AG08395 (cell line): ENCODE results near the gene SRP54.
A peak's percentile ranks its signal among the peaks of the same experiment; 100 is the strongest.
"Not testable (repeated sequence)": the region's sequence is repeated elsewhere in the genome, so short reads cannot be mapped to it uniquely, and the experiment has no call there.

ENCODE experiments used
- DNase-seq: peaks from one replicate; pipeline ENCODE4 v3.0.0; 2012; ENCODE audit warnings: mixed read lengths, low spot score

The SRP54 gene

DNA sequence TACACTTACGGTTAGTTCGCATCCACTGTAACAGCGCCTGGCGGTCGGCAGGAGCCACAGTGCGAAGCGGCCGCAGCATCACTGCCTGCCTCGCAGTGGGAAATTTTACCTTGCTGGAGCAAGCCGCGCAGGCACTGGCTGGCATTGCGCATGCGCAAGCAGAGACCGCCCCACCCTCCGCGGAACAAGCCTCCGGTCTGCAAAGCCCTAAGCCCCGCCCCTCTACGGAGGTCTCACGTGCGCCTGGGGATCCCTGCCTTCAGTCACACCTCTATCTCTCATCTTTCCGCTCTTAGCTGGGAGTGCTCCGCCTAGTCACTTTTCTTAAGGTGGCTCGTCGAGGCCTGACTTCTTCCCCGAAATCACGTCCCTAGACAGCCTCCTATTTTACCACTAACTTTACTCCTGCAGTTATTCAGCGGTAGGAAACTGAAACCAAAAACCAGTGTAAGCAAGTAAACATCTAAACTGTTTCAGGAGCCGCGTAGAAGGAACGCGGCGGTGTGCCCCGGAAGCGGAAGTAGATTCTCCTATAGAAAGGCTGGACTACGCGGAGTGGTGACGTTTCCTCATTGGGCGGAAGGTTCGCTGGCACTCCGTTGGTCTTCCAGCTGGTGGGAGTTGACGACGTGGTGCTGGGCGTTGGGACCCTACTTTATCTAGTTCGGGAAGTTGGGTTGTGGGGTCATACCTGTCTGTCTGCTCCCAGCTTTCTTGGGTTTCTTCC lies at the start of gene SRP54:
Gene SRP54 (plus strand): TSS at position 572 of the 727 bp plus-strand sequence. CDS start 13,718 bp downstream, outside the sequence.
- peak; percentile 99 for DNase-seq

DNA sequence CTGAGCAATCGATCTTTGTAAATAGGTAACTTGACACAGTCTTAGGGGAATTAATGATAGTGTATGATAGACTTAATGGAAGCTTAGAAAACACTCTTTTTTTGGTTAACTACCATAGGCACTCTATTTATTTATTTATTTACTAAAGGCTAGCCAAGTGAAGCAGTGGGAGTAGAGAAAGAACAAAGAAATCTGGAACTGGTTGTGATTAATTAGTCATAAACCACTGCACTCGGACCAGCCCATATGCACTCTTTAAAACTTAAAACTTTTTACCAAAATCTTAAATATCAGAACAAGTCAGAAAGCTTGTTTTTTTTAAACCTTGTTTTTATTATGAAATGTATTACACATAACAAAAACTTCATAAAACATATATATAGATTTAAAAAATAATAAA lies 49.5 kb upstream of the SRP54 start:
- DNase-seq, result no peak

DNA sequence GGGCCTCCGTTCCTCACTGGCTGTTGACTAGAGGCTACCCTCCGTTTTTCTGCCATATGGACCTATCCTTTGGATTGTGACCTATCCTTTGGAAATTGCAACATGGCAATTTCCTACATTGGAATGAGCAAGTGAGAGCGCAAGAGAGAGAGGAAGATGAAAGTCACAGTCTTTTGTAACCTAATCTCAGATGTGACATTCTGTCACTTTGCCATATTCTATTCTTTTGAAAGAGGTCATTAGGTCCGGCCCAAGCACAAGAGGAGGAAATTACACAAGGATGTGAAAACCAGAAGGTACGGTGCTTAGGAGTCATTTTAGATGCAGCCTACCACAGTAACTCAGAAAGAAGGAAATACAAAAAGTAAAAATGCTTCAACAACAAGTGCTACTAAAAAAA lies 47.3 kb upstream of the SRP54 start:
- DNase-seq, result no peak

DNA sequence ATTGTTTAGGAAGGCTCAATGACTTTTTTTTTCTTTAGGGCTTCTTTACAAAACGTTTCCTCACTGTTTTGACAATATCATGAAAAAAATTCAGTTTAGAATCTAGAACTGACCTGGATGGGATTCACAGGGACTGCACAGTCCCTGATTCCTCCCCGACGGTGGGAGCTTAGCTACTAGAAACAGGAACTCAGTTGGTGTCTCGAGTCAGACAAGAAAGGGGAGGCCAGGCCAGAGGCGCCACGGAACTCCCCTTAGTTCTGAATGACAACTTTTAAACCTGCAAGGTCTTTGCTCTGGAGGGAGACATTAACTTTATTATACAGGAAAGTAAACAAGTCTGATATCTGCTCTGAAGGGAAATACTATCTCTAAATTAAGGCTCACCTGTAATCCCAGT lies 45.4 kb upstream of the SRP54 start:
- no peak for DNase-seq

DNA sequence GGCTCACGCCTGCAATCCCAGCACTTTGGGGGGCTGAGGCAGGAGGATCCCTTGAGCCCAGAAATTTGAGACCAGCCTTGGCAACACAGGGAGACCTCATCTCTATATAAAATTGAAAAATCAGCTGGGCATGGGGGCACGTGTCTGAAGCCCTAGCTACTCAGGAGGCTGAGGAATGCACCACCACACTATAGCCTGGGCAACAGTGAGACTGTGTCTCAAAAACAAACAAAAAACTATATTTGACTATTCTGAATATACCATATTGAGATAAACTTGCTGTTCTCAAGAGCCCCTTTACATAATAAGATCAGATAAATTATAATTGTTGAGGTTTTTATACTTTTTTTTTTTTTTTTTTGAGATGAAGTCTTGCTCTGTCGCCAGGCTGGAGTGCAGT lies 44.9 kb upstream of the SRP54 start:
- DNase-seq, result no peak

DNA sequence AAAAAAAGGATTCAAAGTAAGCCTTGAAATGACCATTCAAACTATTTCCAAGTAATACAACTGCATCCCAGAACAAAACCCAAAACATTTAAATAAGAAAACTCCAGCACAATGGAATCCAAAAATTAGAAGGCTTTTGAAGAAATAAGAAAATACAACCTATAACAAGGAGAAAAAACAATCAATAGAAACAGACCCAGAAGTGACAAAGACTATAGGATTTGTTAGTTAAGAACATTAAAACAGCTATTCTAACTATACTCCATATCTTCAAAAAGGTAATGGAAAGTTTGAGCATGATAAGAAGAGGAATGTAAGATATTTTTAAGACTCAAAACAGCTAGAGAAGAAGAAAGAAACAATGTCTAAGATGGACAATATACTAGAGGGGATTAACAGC lies 39.3 kb upstream of the SRP54 start:
- DNase-seq, result no peak

DNA sequence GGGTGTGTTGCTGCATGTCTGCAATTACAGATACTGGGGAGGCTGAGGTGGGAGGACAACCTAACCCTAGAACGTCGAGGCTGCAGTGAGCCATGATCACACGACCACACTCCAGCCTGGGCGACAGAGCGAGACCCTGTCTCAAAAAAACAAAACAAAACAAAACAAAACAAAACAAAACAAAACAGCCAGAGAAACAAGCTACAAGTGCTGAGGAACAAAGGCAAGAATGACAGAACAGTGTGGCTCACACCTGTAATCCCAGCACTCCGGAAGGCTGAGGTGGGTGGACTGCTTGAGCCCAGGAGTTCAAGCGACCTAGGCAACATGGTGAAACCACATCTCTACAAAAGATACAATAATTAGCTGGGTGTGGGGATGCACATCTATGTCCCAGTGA lies 38.0 kb upstream of the SRP54 start:
- DNase-seq, result no peak

DNA sequence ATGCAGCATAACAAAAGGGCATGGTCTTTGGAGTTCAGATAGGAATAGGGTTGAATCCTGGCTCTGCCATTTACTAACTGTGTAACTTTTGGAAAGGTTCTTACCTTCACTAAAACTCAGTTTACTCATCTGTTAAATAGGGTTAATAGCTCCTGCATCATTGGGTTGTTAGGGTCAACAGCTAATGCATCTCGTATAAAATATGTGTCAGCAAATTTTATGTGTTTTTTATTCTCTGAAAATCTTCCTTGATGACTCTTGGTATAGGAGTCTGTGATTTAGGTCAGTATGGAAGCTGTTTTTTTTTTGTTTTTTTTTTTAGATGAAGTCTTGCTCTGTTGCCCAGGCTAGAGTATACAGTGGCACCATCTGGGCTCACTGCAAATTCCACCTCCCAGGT lies 36.1 kb upstream of the SRP54 start:
- DNase-seq, result no peak

DNA sequence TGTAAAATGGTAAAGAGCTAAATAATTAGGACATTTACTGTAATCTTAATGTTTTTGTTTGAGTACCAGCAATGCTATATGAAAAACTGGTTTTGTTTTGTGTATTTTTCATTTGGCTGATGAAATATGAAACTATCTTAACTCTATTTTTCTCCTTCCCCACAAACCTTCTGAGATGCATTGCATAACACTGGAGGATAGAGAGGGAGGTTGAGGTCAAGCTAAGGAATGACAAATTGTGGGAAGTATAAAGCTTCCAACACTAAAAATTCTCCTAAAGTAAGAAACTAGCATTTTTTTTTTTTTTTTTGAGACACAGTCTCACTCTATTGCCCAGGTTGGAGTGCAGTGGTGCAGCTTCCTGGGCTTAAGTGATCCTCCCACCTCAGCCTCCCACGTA lies 31.5 kb upstream of the SRP54 start:
- DNase-seq, result peak; percentile 7

DNA sequence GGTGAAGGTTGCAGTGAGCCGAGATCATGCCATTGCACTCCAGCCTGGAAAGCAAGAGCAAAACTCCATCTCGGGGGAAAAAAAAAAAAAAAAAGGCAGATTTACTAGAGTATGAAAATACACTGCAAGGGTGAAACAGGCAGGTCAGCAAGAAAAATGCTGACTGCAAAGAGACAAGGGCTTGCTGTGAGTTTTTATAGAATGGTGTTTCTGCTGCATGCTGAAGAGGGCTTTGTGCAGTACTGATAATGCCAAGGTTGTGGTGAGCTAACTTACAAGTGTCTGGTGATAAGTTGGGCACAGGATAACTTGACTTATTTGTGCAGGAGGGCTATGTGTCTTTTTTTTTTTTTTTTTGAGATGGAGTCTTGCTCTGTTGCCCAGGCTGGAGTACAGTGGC lies 25.9 kb upstream of the SRP54 start:
- DNase-seq, result no peak

DNA sequence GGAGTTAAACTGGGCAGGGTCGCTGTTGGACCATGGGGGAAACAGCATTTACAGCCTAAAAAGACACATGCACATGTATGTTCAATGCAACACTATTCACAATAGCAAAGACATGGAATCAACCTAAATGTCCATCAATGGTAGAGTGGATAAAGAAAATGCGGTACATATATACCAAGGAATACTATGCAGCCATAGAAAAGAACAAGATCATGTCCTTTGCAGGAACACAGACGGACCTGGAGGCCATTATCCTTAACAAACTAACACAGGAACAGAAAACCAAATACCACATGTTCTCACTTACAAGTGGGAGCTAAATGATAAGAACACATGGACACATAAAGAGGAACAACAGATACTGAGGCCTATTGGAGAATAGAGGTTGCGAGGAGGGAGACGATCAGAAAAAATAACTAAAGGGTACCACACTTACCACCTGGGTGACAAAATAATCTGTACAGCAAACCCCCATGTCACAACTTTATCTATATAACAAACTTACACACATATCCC lies 25.0 kb upstream of the SRP54 start:
- DNase-seq, result no peak

DNA sequence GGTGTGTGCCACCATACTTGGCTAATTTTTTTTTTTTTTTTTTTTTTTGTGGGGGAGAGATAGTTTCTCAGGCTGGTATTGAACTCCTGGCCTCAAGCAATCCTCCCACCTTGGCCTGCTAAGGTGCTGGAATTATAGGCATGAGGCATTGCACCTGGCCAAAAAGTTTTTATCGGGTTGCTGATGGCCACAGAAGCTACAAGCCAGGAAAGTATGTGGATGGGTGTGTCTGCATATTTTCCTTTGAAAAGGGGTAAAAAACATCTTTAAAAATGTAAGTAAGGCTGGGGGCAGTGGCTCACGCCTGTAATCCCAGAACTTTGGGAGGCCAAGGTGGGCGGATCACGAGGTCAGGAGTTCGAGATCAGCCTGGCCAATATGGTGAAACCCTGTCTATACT lies 20.7 kb upstream of the SRP54 start:
- not testable (repeated sequence) for DNase-seq

DNA sequence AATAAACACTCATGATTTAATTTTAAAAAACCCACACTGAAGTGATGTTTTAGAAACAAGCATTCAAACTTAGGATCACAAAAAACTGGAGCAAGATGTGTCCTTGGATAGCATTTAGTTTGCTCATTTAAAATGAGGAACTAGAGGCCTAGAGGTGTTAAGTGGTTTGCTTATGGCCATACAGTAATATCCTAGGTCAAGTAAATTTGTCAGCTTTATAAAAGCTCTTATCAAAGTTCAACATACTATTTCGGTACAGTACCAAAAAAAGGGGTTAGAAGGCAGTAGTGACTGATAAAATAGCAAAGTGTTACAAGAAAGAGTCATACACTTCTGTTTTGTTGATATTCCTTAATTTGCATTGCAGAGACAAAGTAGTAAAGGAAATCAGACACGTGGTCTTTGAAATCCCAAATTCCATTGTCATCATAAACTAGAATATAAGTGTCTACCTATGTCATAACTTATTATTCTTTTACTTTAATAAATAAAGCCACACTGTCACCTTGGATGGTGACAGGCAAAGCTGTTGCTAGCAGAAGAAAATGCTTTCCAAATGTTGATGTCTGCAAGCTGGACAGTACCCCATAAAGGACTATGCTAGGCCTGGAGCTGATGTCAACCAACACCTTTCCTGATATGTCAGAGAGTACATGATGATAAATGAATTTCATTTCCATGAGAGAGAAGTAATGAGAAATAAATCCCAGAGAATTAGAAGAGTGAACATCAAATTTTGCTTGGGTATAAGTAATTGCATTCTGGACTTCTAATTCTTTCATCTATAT lies 17.6 kb upstream of the SRP54 start:
- no peak for DNase-seq

DNA sequence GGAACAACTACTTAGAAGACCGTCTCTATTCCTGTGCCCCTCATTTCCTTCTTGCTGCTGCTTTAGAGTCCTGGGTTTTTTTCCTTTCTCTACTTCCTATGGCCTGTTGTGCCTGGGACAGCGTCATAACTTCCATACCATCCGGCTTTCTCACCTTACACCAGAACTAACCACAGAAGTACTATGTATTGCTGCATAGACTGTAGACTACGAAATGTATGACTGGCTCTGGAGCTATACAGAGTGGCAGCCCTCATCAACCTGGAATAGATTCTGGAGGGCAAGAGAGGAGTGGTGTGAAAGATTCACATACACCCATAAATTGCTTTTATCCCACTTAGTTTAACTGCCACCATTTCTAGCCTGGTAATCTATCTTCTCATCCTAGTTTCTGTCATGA lies 16.9 kb upstream of the SRP54 start:
- no peak for DNase-seq

DNA sequence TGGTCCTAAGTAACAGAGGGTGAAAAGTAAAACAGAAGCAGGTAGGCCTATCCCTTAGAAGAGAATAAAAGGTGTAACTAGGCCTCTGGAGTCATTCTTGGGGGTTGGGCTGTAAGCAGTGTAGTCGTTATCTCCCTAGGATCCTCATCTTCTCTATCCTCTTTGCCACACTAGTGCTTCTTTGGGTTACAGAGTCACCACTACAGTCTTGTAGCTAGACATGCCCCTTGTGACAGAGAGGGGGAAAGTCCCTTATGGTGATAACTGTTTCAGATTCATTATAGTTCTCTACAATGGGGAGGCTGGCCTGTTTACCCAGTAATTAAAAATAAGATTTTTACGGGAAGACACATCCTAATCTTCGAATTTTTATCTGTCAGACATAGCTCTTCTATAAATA lies 16.4 kb upstream of the SRP54 start:
- DNase-seq, result no peak

DNA sequence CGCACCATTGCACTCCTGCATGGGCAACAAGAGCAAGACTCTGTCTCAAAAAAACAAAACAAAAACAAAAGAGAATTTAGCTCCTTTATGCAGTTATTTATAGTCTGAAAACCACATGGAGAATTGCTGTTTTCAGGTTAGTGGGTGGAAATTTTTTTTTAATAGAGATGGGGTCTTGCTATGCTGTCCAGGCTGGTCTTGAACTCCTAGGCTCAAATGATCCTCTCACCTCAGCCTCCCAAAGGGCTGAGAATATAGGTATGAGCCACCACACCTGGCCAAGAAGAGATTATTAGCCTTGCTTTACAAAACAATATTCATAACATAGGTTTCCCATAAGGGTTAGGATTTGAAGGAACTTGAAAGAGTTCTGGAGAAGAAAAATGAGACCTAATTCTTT lies 12.1 kb upstream of the SRP54 start:
- no peak for DNase-seq

DNA sequence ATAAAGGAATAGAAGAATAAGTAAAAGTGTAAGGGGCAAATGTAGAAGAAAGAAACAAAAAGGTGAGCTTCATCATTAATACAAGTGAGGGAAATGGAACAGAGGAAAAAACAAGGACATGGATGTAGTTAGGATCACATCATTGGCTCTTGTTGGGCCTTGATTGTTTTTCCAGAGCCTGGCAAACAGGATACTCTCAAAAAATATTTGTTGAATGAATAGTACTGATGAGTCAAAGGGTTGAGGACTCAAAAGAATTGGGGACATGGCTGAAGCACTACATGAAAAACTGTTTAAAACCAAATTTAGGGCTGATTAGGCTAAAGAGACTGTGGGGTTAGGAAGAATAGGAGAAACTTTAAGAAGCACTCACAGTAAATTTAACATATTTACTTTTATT lies 11.4 kb upstream of the SRP54 start:
- DNase-seq, result peak; percentile 58

DNA sequence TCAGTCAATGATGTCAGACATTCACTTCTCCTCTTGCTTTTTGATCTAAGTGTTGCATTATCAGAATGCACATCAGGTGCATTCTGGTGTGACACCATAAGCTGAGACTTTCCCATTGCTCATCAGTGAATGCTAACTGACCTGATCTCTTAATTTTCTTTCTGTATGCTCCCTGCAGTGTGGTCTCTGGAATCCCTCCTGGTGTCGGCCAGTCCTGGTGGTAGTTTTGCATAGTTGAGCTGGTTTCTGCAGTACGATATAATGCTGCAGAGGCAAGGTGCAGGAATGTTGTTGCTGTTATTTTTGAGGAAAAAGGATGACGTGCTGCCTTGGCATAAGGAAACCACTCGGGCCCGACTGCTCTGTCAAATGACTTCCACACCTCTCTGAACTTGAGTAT lies 11.0 kb upstream of the SRP54 start:
- DNase-seq, result no peak

DNA sequence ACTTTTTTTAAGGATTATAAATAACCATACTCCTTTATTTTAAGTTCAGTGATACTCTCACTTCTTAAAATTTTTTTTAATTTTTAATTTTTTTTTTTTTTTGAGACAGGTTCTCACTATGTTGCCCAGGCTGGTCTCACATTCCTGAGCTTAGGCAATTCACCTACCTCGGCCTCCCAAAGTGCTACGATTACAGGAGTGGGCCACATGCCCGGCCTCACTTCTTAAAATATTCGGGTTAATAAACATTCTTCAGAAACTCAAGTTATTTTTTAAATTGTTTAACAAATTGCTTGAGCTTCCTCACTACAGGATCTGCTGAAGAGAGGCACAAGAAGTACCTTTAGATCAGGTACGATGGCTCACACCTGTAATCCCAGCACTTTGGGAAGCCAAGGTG lies 4.3 kb upstream of the SRP54 start:
- no peak for DNase-seq

DNA sequence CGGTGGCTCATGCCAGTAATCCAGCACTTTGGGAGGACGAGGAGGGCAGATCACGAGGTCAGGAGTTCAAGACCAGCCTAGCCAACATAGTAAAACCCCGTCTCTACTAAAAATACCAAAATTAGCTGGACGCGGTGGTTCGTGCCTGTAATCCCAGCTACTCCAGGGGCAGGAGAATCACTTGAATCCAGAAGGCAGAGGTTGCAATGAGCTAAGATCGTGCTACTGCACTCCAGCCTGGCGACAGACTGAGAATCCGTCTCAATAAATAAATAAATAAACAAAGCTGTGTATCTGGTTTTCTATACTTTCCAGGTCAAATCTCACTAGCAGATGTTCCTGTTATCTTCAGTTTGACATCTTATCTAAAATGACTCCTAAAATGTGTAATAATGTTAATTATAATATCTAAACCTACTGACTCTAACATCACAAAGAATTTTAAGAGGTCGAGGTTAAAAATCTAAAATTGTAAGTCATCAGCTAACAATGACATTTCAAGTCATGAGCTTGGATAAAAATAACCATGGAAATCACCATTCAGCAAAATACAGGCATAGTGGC lies 2.4 kb upstream of the SRP54 start:
- no peak for DNase-seq

DNA sequence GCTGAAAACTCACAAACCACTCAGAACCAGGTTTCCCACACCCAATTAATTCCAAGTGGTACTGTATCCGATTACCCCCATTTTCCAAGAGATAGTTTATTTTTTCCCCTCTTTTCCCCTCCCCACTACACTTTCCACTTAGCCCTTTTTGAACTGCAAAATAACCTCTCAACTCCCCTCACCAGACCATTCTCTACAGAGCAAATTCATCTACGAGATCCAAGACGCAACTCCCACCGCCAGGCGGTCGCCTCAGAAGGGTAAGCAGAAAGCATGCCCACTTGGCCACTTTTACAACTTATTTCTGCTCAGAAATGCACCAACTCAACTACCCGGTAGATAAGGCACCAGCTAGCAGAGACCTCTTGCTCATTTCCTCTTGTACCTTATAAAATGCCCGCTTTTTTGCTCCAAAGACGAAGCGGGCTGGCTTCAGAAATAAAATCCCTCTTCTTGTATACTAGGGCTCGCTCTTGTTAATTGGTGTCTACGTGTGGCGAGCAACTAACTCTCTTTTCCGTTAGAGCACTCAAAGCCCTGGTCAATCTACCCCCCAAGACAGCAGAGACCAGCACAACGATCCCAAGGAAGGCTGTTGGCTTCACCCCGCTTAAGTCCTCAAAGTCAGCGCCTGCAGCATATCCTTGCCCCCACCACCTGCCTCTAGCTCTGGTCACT lies 910 bp upstream of the SRP54 start:
- DNase-seq, result no peak

DNA sequence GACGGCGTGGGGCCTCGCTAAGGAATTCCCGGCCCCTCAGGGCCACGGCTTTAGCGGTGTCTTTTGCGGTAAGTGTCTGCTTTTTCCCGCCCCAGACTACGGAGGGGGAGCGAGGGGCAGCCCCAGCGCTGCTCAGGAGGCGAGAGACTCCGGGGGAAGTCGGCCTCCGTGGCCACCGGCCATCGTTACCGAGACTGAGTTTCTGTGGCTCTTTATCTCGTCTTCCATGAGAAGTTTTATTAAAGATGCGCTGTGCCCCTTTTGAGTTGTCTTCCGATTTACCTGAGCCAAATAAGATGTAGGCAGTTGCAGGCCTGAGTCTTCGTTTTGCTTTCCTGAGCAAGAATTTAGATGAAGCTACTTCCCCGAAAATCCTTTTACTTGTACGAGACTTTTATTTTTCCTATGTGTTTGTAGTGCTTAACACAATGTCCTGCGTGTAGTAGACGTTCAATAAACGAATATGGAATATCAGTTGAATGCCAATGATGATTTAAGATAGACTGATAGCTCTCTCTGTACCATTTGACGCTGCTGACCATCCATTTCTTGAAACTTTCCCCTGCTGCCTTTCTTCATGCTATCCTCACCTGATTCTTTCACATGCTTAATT lies 462 bp downstream of the SRP54 start:
- DNase-seq, result peak; percentile 33
